Lower lobe of right lung (tissue), 2 donors: ENCODE data around the gene FLT3. TPM values are rescaled to one million over a fixed set of nuclear protein-coding genes. Genes with fewer than 3 reads are reported as not detected.

Experiments
- ATAC-seq, 2 donors: fragments of 200-7000 bp; cut with Tn5 transposase; one replicate each; pipeline ENCODE4 v1.9.1; 2020 to 2022; ENCODE audit warnings: mild to moderate bottlenecking in 2 of 2, moderate library complexity in 2 of 2
- DNase-seq: peaks from one replicate; pipeline ENCODE4 v3.0.0-alpha.2; 2020
- H3K27ac ChIP-seq: fragments of 200-600 bp; one replicate; pipeline ENCODE4 v1.8.0; 2022
- H3K27me3 ChIP-seq: fragments of 200-600 bp; one replicate; pipeline ENCODE4 v1.8.0; 2022; ENCODE audit warnings: low read depth
- H3K36me3 ChIP-seq: fragments of 200-600 bp; one replicate; pipeline ENCODE4 v1.8.0; 2022; ENCODE audit warnings: mild to moderate bottlenecking
- H3K4me1 ChIP-seq: fragments of 200-600 bp; one replicate; pipeline ENCODE4 v1.8.0; 2022
- H3K4me3 ChIP-seq: fragments of 200-600 bp; one replicate; pipeline ENCODE4 v1.8.0; 2022; ENCODE audit warnings: mild to moderate bottlenecking
- H3K9me3 ChIP-seq: fragments of 200-600 bp; one replicate; pipeline ENCODE4 v1.8.0; 2022
- intact Hi-C: fragments of 100-400 bp; cut with DNase I; formaldehyde crosslinking; loops from one replicate; pipeline ENCODE4 v1.11.0; 2022
- total RNA-seq: library from RNA; stranded (reverse); fragmentation: NEBNext Ultra II Directional; extraction: Animal tissue kit (Norgen Biotek cat#: 25700); gene quantifications from one replicate; pipeline ENCODE4 v1.2.1, GENCODE V29; 2021
- TF ChIP-seq, protein P1 (sequence below): fragments of 200-600 bp; IDR thresholded peaks from one replicate; pipeline ENCODE4 v1.8.0; 2022; ENCODE audit warnings: antibody characterized with exemption, mild to moderate bottlenecking
- donor health status: DM: no; HTN: yes; CAD: no; lungs with severe emphysema.

Gene FLT3
- total RNA-seq, 1 donor from 2014 or later: 1.6 TPM

DNA sequence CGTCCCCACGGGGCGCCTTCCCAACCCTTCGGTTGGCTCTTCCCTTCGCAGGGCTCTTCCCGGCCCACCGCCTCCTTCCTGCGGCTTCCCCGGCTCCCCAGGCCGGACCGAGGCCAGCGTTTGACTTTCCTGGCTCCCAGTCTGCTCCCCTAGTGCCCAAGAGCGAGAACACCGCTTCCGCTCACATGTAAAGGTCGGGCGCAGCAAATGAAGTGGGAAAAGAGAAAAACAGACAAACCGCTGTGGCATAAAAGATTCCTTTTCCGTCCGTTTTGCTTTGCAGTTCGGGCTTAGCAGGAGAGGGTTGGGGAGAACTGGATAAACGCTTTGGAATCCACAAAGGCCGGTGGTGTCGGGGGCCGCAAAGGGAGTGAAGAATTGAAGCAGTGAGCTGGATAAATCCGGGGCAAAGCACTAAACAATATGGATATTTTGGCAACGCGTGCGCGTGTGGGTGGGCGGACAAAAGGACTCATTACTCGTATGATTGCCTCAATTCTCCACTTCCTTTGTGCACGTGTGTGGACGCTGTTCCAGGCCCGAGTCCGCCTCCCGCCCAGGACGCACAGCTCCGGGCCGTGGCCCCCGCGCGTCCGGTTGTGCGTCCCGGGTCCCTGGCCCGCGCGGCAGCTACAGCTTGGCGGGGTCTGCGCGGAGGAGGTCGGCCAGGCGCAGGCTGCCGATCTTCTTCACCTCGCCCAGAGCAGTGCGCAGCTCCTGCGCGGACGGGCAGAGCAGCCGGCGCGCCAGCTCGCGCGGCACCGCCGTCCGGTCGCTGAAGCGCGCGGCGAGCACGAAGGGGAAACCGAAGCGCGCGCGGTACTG is 122.7 kb downstream of the FLT3 start:
- H3K4me3 ChIP-seq: no peak overlapping the region
- DNase-seq: no peak
- intact Hi-C loops: no loop called here

GRCh38 chr13:27976362-27977091 is 123.8 kb downstream of the FLT3 start:
- no peak overlapping the region for H3K27ac ChIP-seq
- intact Hi-C loops: no loop called here
- no peaks in the 10 kb centered on the region for H3K36me3 ChIP-seq
- H3K4me3 ChIP-seq: no peak overlapping the region
- no peaks in the 10 kb centered on the region for H3K9me3 ChIP-seq
- DNase-seq (no peak), ATAC-seq (no peak)
- peaks cover 15% of the 10 kb centered on the region for H3K4me1 ChIP-seq
- peaks cover 100% of the 10 kb centered on the region for H3K27me3 ChIP-seq
- TF ChIP-seq, protein P1, sequence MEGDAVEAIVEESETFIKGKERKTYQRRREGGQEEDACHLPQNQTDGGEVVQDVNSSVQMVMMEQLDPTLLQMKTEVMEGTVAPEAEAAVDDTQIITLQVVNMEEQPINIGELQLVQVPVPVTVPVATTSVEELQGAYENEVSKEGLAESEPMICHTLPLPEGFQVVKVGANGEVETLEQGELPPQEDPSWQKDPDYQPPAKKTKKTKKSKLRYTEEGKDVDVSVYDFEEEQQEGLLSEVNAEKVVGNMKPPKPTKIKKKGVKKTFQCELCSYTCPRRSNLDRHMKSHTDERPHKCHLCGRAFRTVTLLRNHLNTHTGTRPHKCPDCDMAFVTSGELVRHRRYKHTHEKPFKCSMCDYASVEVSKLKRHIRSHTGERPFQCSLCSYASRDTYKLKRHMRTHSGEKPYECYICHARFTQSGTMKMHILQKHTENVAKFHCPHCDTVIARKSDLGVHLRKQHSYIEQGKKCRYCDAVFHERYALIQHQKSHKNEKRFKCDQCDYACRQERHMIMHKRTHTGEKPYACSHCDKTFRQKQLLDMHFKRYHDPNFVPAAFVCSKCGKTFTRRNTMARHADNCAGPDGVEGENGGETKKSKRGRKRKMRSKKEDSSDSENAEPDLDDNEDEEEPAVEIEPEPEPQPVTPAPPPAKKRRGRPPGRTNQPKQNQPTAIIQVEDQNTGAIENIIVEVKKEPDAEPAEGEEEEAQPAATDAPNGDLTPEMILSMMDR: no peak

More for the DNA sequence above, 122.7 kb downstream of the FLT3 start:
- ATAC-seq: no peak
- H3K27me3 ChIP-seq: peaks cover 100% of the 10 kb centered on the region
- H3K36me3 ChIP-seq: no peaks in the 10 kb centered on the region
- no peaks in the 10 kb centered on the region for H3K9me3 ChIP-seq
- H3K4me1 ChIP-seq: peaks cover 15% of the 10 kb centered on the region
- no peak overlapping the region for H3K27ac ChIP-seq
- TF ChIP-seq, protein P1: no peak

DNA sequence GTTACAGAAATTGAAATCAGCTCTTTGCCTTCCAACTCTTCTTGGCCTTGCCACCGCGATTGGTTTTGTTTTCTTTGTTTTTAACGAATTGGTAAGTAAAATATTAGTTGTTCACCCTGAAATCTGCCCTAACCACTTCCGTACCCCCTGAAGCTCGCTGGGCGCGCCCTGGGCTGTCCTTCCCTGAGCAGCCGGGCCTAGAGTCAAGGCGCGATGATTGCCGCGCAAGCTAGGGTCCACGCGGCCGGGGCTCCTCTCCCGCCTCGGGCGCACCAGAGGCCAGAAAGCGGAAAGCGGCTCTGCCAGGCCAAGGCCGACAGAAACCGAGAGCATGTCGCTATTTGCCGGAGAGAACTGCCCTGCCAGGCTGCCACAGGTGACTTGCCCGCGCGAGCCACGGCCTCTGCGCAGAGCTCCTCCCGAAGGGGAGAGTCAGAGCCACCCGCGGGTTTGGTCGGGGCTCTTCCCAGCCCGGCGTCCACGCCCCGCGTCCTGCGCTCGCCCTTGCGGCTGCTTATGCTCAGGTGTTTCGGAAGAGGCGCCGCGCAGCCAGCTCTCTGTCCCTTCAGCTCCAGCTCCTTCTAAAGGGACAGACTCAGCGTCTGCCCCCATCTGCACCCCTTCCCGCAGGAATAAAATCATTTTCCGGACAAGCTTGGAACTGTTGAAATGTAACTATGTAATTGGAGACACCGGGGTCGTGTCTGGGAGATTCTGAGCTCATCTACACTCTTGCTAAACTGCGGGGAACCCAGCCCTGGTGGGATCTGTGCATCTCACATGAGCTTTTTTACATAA is 124.6 kb downstream of the FLT3 start:
- TF ChIP-seq, protein P1: no peak
- no peak for ATAC-seq
- Histone ChIP-seq H3K27ac (no peak overlapping the region), H3K9me3 (no peaks in the 10 kb centered on the region), H3K4me1 (peaks cover 15% of the 10 kb centered on the region), H3K4me3 (no peak overlapping the region), H3K27me3 (peaks cover 100% of the 10 kb centered on the region), H3K36me3 (no peaks in the 10 kb centered on the region)
- no peak for DNase-seq
- intact Hi-C loops: no loop called here

GRCh38 chr13:27973961-27974662 is 126.3 kb downstream of the FLT3 start:
- TF ChIP-seq, protein P1: no peak

DNA sequence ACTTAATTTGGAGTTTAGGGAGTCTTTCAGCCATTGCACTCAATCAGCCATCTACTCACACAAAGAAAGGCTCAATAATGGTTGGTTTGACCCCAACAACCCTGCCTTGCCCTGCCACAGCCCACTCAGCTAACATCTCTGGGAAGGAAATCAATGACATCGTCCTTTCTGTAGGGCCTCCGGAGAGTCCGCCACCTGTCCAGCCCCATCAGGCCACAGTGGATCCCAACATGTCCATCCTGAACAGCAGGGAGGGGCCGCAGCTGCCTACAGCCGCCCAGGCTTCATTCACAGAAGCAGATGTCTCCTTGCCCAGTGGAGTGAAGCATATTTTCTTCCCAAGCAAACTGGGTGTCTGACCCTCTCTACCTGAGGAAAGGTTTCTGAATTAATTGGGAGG is 127.1 kb downstream of the FLT3 start:
- DNase-seq (no peak), ATAC-seq (no peak)
- peaks cover 9% of the 10 kb centered on the region for H3K4me1 ChIP-seq
- TF ChIP-seq, protein P1: no peak
- H3K27ac ChIP-seq: no peak overlapping the region
- intact Hi-C loops: no loop called here
- H3K4me3 ChIP-seq: no peak overlapping the region
- H3K9me3 ChIP-seq: no peaks in the 10 kb centered on the region
- H3K27me3 ChIP-seq: peaks cover 100% of the 10 kb centered on the region
- H3K36me3 ChIP-seq: no peaks in the 10 kb centered on the region

More at GRCh38 chr13:27973961-27974662, 126.3 kb downstream of the FLT3 start:
- Histone ChIP-seq H3K4me1 (peaks cover under 1% of the 10 kb centered on the region), H3K27me3 (peaks cover 100% of the 10 kb centered on the region), H3K9me3 (no peaks in the 10 kb centered on the region), H3K36me3 (no peaks in the 10 kb centered on the region), H3K4me3 (no peak overlapping the region), H3K27ac (no peak overlapping the region)
- ATAC-seq: no peak
- no peak for DNase-seq
- intact Hi-C loops: no loop called here
